ENCODE results near the gene AFG3L2. TPM values are rescaled to one million over a fixed set of nuclear protein-coding genes. Genes with fewer than 3 reads are reported as not detected.

Gene AFG3L2
- polyA plus RNA-seq, 3 donors, result 66.3 to 77.8 (median 66.5) TPM

GRCh38 chr18:12373771-12374116 is 3.3 kb downstream of the AFG3L2 start:
- no peak for DNase-seq (ENCODE audit: extremely low read depth in 1 of 11, low read depth in 9 of 11, low spot score in 4 of 11)

GRCh38 chr18:12373116-12373770 is 3.8 kb downstream of the AFG3L2 start:
- no peak for DNase-seq (ENCODE audit: extremely low read depth in 1 of 11, low read depth in 9 of 11, low spot score in 4 of 11)

GRCh38 chr18:12372406-12372805 is 4.6 kb downstream of the AFG3L2 start:
- DNase-seq (ENCODE audit: extremely low read depth in 1 of 11, low read depth in 9 of 11, low spot score in 4 of 11), result no peak

- no peak for DNase-seq (ENCODE audit: extremely low read depth in 1 of 11, low read depth in 9 of 11, low spot score in 4 of 11)
Observed at GRCh38 chr18:12371590-12371989, 5.4 kb downstream of the AFG3L2 start.

- no peak for DNase-seq (ENCODE audit: extremely low read depth in 1 of 11, low read depth in 9 of 11, low spot score in 4 of 11)
Observed at GRCh38 chr18:12369211-12369610, 7.8 kb downstream of the AFG3L2 start.

GRCh38 chr18:12366784-12367183 is 10.2 kb downstream of the AFG3L2 start:
- DNase-seq (ENCODE audit: extremely low read depth in 1 of 11, low read depth in 9 of 11, low spot score in 4 of 11), result no peak

GRCh38 chr18:12366379-12366778 is 10.6 kb downstream of the AFG3L2 start:
- DNase-seq (ENCODE audit: extremely low read depth in 1 of 11, low read depth in 9 of 11, low spot score in 4 of 11), result no peak

- no peak for DNase-seq (ENCODE audit: extremely low read depth in 1 of 11, low read depth in 9 of 11, low spot score in 4 of 11)
Observed at GRCh38 chr18:12362473-12363174, 14.4 kb downstream of the AFG3L2 start.

- no peak for DNase-seq (ENCODE audit: extremely low read depth in 1 of 11, low read depth in 9 of 11, low spot score in 4 of 11)
Observed at GRCh38 chr18:12361770-12362378, 15.2 kb downstream of the AFG3L2 start.

- DNase-seq (ENCODE audit: extremely low read depth in 1 of 11, low read depth in 9 of 11, low spot score in 4 of 11), result no peak
Observed at GRCh38 chr18:12359515-12359927, 17.5 kb downstream of the AFG3L2 start.

- DNase-seq (ENCODE audit: extremely low read depth in 1 of 11, low read depth in 9 of 11, low spot score in 4 of 11), result no peak
Observed at GRCh38 chr18:12352188-12352587, 24.8 kb downstream of the AFG3L2 start.

- no peak for DNase-seq (ENCODE audit: extremely low read depth in 1 of 11, low read depth in 9 of 11, low spot score in 4 of 11)
Observed at GRCh38 chr18:12347895-12348294, 29.1 kb downstream of the AFG3L2 start.

- DNase-seq (ENCODE audit: extremely low read depth in 1 of 11, low read depth in 9 of 11, low spot score in 4 of 11), result no peak
Observed at GRCh38 chr18:12346240-12346565, 30.8 kb downstream of the AFG3L2 start.

- DNase-seq (ENCODE audit: extremely low read depth in 1 of 11, low read depth in 9 of 11, low spot score in 4 of 11), result no peak
Observed at GRCh38 chr18:12345491-12346239, 31.4 kb downstream of the AFG3L2 start.

- DNase-seq (ENCODE audit: extremely low read depth in 1 of 11, low read depth in 9 of 11, low spot score in 4 of 11), result no peak
Observed at GRCh38 chr18:12342661-12343060, 34.4 kb downstream of the AFG3L2 start.

- no peak for DNase-seq (ENCODE audit: extremely low read depth in 1 of 11, low read depth in 9 of 11, low spot score in 4 of 11)
Observed at GRCh38 chr18:12340945-12341660, 35.9 kb downstream of the AFG3L2 start.

GRCh38 chr18:12338382-12338781 is 38.6 kb downstream of the AFG3L2 start:
- DNase-seq (ENCODE audit: extremely low read depth in 1 of 11, low read depth in 9 of 11, low spot score in 4 of 11), result no peak

- DNase-seq (ENCODE audit: extremely low read depth in 1 of 11, low read depth in 9 of 11, low spot score in 4 of 11), result no peak
Observed at GRCh38 chr18:12336887-12337286, 40.1 kb downstream of the AFG3L2 start.

- no peak for DNase-seq (ENCODE audit: extremely low read depth in 1 of 11, low read depth in 9 of 11, low spot score in 4 of 11)
Observed at GRCh38 chr18:12336171-12336613, 40.8 kb downstream of the AFG3L2 start.
